NCI-H1930 (cell line): ENCODE results near the gene CFAP61.
"Not testable (repeated sequence)": the region's sequence is repeated elsewhere in the genome, so short reads cannot be mapped to it uniquely, and the experiment has no call there.

ENCODE experiments used
- DNase-seq, 2 experiments: peaks; one replicate each; lab custom pipeline; 2025; lab: John Stamatoyannopoulos, UW

CFAP61 gene

GRCh38 chr20:20210943-20211273 lies 158.6 kb downstream of the CFAP61 start:
- DNase-seq, result no peak

GRCh38 chr20:20211274-20211987 lies 159.1 kb downstream of the CFAP61 start:
- peak; percentile 78 to 83 for DNase-seq

- peak; percentile 43 to 65 for DNase-seq
Observed at GRCh38 chr20:20211988-20212518, 159.7 kb downstream of the CFAP61 start.

- peak; percentile 64 to 81 for DNase-seq
Observed at GRCh38 chr20:20212675-20213096, 160.4 kb downstream of the CFAP61 start.

GRCh38 chr20:20213526-20214121 lies 161.3 kb downstream of the CFAP61 start:
- peak in 1 of 2 experiments; percentile 55 for DNase-seq

- DNase-seq, result peak; percentile 52 to 67
Observed at GRCh38 chr20:20214757-20215275, 162.5 kb downstream of the CFAP61 start.

GRCh38 chr20:20215976-20216727 lies 163.8 kb downstream of the CFAP61 start:
- DNase-seq, result peak; percentile 90 to 94

GRCh38 chr20:20216941-20217340 lies 164.6 kb downstream of the CFAP61 start:
- DNase-seq, result peak in 1 of 2 experiments; percentile 30

- peak in 1 of 2 experiments; percentile 75 for DNase-seq
Observed at GRCh38 chr20:20217621-20218020, 165.3 kb downstream of the CFAP61 start.

- not testable (repeated sequence) for DNase-seq
Observed at GRCh38 chr20:20218106-20218505, 165.8 kb downstream of the CFAP61 start.

GRCh38 chr20:20219016-20219415 lies 166.7 kb downstream of the CFAP61 start:
- DNase-seq, result no peak

GRCh38 chr20:20220134-20220533 lies 167.8 kb downstream of the CFAP61 start:
- DNase-seq, result no peak

GRCh38 chr20:20223981-20224380 lies 171.6 kb downstream of the CFAP61 start:
- no peak for DNase-seq

- DNase-seq, result no peak
Observed at GRCh38 chr20:20224806-20225205, 172.5 kb downstream of the CFAP61 start.

GRCh38 chr20:20225325-20226043 lies 173.2 kb downstream of the CFAP61 start:
- DNase-seq, result peak; percentile 98

GRCh38 chr20:20226554-20226953 lies 174.2 kb downstream of the CFAP61 start:
- no peak for DNase-seq

GRCh38 chr20:20227013-20227571 lies 174.8 kb downstream of the CFAP61 start:
- DNase-seq, result no peak

- DNase-seq, result no peak
Observed at GRCh38 chr20:20228351-20228750, 176.0 kb downstream of the CFAP61 start.

GRCh38 chr20:20229595-20229994 lies 177.3 kb downstream of the CFAP61 start:
- no peak for DNase-seq

- DNase-seq, result no peak
Observed at GRCh38 chr20:20230741-20231140, 178.4 kb downstream of the CFAP61 start.

- no peak for DNase-seq
Observed at GRCh38 chr20:20231528-20232298, 179.4 kb downstream of the CFAP61 start.
